HG02885 (cell line): ENCODE data around the gene KIF4A.

Source experiments
- ATAC-seq: cut with Tn5 transposase; IDR thresholded peaks from one replicate; pipeline ENCODE4 v1.9.1; 2021; ENCODE audit warnings: mild to moderate bottlenecking; ENCODE audit not compliant: unreplicated experiment, poor library complexity

KIF4A gene

DNA sequence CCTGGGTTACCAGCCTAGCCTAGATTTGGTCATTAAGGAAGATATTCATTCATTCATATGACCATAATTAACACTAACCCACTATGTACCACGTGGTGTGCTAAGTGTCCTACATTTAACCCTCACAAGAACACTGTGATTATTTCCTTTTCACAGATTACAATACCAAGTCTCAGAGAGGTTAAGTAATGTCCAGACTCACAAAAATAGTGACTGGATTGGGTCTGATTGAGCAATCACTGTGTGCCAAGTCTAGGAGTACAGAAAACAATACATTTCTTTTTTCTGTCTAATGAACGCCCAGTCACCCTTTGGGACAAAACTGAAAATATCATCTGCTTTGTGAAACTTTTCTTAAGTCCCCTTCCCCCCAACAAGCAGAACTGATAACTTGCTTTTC lies 147.1 kb downstream of the KIF4A start:
- no peak for ATAC-seq

DNA sequence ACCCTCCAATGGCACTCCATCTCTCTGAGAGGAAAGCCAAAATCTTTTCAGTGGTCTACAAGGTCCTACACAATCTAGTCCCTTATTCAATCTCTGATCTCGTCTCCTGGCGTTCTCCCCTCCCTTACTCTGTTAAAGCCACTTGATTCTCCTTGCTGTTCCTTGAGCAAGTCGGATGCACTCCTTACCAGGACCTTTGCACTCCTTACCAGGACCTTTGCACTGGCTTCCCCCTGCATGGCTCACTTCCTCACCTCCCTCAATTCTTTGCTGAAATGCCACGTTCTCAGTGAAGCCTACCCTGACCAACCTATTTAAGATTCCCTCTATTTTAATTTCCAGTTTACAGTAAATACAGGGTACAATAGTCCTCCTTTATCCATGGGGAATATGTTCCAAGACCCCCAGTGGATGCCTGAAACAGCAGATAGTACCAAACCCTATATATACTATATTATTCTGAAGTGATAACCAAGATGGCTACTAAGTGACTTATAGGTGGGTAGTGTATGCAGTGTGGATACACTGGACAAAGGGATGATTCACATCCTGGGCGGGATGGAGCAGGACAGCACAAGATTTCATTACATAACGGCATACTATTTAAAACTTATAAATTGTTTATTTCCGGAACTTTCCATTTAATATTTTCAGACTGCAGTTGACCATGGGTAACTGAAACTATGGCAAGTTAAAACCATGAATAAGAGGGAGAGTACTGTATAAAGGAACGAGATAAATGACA lies 148.2 kb downstream of the KIF4A start:
- no peak for ATAC-seq

DNA sequence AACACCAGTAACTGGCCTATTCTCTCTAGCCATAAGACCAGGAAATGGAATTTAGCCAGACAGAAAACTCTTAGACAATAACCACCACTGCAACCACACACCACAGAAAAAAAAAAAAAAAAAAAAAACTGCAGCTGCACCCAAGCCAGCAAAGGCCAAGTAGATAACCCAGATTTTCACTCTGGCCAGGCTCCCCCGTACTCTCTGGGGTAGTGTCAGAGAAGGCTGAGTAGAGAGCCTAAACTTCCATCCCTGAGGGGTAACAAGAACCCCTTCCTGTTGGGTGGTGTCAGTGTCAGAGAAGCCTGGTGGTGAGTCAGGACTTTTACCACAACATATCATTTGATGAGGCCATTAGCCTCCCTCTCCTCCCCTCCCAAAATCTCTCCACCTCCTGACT lies 149.1 kb downstream of the KIF4A start:
- no peak for ATAC-seq

DNA sequence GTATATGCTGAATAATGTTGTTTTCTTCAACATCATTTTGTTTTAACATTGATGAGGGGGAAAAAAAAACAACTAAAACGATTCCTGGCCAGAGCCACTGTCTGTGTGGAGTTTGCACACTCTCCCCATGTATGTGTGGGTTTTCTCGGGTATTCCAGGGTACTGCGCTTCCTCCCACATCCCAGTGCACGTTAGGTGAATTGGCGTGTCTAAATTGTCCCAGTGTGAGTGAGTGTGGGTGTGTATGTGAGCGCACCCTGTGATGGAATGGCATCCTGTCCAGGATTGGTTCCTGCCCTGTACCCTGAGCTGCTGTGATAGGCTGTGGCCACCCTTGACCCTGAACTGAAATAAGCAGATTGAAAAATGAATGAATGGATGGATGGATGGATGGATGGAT lies 152.3 kb downstream of the KIF4A start:
- no peak for ATAC-seq

DNA sequence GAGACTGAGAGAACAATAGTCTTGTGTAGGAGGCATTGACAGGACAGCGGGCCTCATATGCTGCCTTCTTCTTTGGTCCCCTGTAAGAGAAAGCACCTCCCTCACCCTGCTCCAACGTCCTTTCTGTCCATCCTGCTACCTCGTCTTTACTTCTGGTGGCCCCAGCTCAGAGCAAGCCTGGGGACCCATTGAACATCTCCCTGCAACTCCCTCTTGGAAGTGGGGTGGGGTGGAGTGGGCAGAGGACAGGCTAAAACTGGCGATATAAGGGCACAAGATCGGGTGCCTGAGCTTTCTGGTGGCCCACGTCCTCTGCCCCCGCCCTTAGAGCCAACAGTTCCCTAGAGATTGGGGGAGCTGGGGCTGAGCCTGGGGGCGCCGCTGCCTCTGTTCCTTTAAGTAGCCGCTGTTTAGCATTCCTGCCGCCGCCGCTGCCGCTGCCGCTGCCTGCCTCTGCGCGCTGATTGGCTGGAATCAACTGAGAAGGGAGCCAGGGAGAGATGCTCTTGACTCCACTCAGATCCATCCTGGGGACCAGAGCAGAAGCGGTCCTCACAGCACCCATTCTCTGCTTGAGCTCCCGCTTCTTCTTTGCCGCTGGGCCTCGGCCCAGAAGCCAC lies 154.5 kb downstream of the KIF4A start, which contains the start of gene DLG3:
DLG3 (plus strand) TSS at position 510 of the 620 bp plus-strand sequence. CDS start 367 bp downstream, outside the sequence.
- ATAC-seq: no peak

DNA sequence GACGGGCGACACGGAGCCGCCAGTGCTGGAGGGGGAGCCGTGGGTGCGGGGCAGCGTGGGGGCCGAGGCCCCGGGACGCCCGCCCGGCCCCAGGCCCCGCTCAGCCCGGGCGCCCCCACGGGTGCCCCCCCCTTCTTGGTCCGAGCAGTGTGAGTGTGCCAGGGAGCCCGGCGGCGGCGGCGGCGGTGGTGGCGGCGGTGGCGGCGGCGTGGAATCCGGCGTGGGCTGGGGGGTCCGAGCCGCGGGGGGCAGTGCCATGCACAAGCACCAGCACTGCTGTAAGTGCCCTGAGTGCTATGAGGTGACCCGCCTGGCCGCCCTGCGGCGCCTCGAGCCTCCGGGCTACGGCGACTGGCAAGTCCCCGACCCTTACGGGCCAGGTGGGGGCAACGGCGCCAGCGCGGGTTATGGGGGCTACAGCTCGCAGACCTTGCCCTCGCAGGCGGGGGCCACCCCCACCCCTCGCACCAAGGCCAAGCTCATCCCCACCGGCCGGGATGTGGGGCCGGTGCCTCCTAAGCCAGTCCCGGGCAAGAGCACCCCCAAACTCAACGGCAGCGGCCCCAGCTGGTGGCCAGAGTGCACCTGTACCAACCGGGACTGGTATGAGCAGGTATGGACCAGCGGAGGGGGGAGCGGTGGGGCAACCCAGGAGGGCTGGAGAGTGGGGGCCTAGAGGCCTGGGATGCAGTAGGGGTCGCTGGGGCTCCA lies 155.2 kb downstream of the KIF4A start:
- ATAC-seq: no peak

DNA sequence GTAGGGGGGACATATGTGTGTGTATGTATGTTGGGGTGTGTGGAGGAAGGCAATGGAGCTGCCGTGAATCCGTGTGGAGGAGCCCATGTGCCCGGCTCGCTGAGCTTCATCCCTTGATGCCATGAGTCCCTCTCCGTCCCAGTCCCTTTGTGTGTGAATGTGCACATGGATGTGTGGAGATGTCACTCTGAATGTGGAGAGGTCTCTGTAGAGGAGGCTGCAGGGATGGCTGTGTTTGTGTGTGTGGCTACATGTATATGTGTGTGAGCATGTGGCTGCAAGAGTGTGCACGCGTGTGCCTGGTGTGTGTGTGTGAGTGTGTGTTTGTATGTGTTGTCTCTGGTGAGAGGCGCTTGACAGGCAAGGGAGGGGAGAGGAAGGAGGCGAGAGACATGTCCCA lies 156.0 kb downstream of the KIF4A start:
- ATAC-seq: no peak

DNA sequence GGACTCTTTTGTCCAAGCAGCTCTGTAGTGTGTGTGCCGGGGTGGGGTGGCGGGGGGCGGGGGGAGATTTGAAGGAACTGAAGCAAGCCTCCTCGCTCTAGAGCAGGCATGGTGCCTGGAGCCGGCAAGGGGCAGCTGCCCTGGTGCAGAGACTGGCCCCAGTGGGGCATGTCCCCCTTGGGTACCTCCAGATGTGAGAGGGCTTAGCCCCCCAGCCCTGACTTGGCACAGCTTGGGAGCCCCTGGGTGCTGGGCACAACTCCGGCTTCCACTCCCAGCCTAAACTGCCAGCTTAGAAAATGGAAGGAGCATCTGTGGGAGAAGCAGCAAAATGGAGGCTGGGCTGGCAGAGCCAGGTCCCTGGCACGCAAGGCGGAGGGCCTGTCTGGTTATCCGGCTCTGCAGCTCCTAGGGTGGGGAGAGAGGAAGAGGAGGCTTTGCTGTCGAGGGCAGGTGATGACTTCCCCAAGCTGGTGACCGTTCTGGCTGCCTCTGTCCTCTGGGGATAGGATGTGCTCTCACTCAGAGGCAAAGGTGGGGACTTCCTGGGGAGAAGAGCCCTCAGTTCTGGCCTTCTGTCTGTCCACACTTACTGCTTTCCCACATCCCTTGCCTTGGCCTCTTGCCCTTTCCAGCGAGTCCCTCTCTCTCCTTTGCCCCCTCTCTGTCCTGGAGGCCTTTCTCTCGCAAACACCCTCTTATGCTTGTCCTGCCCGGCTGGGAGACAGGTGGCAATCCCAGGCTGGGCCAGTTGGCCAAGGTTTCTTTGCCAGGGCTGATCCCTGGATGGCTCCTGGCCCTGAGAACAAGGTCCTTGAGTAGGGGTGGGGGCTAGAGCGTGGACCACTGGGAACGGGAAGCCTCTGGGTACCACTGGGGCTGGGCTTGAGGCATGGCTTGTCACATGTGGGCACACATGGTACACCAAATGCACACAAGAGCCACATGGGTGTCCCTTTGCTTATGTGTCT lies 156.8 kb downstream of the KIF4A start:
- ATAC-seq: no peak

DNA sequence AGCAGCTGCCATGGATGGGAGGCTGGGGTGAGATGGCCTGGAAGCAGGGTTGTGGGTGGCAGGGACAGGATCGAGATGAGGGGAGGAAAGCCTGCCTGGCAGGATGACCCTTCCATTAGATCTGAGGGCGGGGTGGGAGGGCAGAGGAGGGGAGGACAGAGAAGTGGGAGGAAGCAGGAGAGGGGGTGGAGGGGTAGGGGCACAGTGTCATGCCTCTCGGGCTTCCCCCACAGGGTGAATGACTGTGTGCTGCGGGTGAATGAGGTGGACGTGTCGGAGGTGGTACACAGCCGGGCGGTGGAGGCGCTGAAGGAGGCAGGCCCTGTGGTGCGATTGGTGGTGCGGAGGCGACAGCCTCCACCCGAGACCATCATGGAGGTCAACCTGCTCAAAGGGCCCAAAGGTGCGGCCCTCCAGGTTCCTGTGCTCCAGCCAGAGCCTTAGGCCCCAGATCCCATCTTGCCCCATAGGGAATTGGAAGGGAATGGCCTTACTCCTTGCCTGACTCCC lies 159.6 kb downstream of the KIF4A start:
- ATAC-seq: no peak

DNA sequence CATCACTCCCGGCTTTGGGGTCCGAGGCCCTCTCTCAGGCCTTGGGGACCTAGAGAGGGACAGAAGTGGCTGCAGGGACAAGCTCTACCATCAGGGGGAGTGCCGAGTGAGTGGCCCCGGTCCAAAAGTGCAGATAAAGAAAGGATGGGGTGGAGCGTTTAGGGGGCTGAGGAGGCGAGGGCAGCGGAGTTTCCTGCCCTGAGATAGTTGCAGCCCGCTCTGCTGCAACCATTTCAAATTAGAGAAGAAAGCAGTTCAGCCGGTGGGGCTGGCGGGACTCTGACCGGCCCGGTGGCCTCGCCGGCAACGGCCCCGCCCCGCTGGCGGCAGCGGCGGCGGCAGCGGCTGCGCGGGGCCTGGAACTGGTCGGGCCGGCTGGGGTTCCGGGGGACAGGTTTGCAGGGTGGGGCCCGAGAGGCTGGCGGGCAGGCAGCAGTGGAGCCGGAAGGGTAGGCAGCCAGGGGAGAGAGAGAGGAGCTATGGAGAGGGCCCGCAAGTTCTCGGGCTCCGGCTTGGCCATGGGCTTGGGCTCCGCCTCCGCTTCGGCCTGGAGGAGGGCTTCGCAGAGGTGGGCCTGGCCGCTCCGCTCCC lies 162.3 kb downstream of the KIF4A start:
- ATAC-seq: peak; percentile 69

DNA sequence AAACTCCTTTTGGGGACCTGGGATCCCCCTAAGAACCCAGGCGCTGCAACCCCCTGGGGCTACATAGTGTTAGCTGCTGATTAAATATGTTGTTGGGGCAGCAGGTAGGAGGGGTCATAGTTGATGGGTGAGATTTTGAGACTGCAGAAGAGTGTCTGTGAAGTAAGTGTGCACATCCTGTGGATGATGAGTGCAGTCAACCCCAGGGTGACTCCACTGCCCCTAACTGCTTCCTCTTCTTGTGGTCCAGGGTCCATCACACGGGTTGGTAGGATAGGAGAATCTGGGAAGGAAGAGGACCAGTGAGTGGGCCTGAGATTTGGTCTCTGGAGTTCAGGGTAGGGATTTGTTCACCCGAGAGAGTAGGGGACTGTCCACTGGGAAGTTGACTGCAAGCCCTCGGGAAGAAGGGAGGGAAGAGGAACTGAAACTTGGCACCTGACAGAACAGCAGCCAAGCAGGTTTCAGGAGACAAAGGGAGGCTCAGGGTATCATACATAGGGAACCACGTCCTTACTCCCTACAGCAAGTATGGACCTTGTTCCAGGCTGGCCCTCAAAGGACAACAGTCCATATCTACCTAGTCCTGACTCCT lies 163.2 kb downstream of the KIF4A start:
- ATAC-seq: no peak

DNA sequence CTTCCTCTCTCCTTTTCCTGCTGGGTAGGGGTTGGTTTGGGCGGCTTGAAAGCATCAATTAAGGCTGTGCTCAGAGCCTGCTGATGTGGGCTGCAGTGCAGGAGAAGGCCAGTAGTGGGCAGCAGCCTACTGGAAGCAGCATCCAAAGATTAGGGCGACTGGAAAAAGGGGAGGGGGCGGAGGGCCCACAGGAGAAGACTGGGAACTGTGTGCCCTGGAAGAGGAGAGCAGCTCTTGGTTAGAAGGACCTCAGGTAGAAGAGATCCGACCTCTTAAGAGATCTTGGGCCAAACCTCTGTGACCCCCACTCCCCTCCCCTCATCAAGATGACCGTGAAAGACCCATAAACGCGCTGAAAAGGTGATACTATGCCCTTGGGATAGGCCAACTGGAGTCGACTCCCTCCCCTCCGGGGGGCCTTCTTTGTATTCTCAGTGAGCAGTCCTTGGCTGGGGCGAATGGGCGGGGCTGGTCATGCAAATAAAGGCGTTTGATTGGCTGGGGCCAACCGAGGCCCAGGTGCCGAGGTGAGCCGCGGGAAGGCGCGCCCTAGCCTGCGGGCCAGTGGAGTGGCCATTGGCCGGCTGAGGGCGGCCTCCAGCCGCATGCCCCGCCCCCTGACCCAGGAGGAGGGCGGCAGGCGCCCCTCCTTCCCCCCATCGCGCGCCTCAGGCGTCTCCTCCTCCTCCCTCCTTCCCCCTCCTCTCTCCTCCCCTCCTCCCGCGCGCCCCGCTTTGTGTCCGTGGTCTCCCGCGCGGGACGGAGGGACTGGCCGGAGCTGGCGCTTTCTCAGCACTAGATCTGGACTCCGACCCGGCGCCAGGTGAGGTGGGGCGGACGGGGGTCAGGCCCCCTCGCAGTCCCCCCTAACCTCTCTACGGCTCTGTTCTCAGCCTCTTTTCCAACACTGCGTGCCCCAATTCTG lies 164.8 kb downstream of the KIF4A start:
- peak; percentile 51 for ATAC-seq

DNA sequence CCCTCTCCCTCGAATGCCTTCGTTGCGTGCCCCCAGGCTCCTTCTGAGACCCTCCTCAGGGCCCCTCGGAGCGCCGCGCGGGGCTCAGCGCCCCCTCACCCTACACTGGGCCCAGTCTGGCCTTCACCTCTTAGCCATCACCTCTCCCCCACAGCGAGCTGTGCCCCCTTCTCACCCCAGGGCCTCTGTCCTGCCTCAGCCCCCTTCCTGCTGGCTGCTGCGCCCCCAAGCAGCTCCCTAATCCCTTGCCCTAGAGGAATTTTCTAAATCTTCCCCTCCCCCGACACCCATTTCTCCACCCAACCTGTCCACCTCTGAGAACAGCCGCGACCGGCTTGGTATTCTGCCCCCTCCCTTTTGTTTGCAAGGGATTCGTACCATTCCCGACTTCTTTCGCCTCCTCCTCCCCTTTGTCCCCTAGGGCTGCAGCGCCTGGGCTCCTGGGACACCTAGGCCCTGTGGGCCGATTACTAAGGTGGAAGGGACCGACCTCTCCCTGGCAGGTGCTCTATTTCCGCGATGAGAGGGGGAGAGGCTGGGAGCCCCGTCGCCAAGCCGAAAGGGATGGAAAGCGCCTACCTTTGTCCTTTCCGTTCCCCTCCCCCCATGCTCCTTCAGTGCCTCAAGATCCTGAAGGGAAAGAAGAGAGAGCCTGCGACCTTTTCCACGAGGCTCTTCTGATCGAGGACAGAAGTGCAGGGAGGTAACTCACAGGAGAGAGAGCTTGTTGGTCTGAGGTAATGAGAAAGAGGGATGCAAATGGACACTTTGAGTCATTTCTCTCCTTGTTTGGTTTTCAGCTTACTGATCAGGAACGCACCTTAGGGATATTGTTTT lies 165.7 kb downstream of the KIF4A start:
- no peak for ATAC-seq

DNA sequence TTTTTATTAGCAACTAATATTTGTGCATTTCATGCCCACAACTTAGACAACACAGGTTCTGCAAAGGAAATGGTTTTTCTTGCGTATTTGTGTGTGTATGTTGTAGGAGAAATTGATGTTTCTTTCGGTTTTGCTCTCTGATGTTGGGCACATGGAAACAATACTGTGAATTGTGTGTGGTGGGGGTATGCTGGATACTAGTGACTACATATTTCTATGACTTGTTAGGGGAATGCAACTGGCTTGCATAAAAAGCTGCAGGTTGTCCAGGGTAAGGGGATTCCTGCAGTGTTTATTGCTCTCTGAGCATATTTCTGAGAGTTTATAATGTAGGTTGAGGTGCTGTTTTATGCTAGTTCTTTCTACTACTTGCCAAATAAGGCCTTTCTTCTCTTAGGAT lies 166.4 kb downstream of the KIF4A start:
- no peak for ATAC-seq

DNA sequence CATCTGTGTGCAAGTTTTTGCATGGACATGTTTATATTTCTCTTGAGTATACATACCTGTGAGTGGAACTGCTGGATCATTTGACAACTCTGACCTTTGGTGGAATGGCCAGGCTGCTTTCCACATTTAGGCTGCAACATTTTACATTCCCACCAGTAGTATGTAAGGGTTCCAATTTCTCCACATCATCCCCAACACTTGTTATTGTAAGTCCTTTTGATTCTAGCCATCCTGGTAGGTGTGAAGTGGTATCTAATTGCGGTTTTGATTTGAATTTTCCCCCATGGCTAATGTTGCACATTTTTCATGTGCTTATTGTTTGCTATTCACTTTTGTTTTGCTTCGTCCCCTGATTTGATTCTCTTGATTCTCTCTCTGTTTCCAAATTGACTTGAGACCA lies 171.1 kb downstream of the KIF4A start:
- ATAC-seq: no peak

DNA sequence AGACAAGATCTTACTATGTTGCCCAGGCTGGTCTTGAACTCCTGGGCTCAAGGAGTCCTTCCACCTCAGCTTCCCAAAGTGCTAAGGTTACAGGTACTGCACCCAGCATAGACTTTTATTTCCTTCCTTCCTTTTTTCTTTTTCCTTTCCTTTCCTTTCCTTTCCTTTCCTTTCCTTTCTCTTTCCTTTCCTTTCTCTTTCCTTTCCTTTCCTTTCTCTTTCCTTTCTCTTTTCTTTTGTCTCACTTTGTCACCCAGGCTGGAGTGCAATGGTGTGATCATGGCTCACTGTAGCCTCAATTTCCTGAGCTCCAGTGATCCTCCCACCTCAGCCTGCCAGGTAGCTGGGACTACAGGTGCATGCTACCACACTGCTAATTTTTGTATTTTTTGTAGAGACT lies 174.1 kb downstream of the KIF4A start:
- no peak for ATAC-seq

DNA sequence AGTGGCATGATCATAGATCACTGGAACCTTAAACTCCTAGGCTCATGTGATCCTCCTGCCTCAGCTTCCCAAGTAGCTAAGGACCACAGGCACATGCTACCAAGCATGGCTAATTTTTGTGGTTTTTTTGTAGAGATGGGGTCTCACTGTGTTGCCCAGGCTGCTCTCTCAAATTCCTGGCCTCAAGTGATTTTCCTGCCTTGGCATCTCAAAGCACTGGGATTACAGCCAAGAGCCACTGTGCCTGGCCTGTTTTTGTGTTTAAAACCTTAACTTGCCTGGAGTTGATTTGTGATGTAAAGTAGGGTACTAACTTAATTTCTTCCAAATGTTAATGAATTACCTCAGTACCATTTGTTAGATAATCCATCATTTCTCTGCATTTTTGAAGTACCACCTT lies 177.1 kb downstream of the KIF4A start:
- no peak for ATAC-seq
